NCI-H1092 (cell line): ENCODE data around the gene COL1A1.

Source experiments
- DNase-seq: peaks from one replicate; lab custom pipeline; 2025; lab: John Stamatoyannopoulos, UW

The COL1A1 gene

GRCh38 chr17:50153650-50154575 lies 47.5 kb downstream of the COL1A1 start:
- DNase-seq: no peak

- no peak for DNase-seq
Measured at GRCh38 chr17:50152736-50153135, 48.7 kb downstream of the COL1A1 start.

- peak; percentile 63 for DNase-seq
Measured at GRCh38 chr17:50151937-50152547, 49.4 kb downstream of the COL1A1 start.

GRCh38 chr17:50151041-50151936 lies 50.1 kb downstream of the COL1A1 start:
- DNase-seq: peak; percentile 78

- no peak for DNase-seq
Measured at GRCh38 chr17:50150354-50151040, 50.9 kb downstream of the COL1A1 start, which contains the start of gene PPP1R9B. PPP1R9B (minus strand) TSS chr17:50150677; CDS start chr17:50150513, 164 bp downstream.

- no peak for DNase-seq
Measured at GRCh38 chr17:50149417-50150353, 51.7 kb downstream of the COL1A1 start.

- DNase-seq: no peak
Measured at GRCh38 chr17:50149091-50149416, 52.4 kb downstream of the COL1A1 start.

- DNase-seq: no peak
Measured at GRCh38 chr17:50148226-50149090, 53.0 kb downstream of the COL1A1 start.

GRCh38 chr17:50147841-50148225 lies 53.6 kb downstream of the COL1A1 start:
- no peak for DNase-seq

GRCh38 chr17:50146927-50147665 lies 54.3 kb downstream of the COL1A1 start:
- no peak for DNase-seq

- DNase-seq: no peak
Measured at GRCh38 chr17:50146230-50146926, 55.1 kb downstream of the COL1A1 start.

- no peak for DNase-seq
Measured at GRCh38 chr17:50145532-50146229, 55.8 kb downstream of the COL1A1 start.

GRCh38 chr17:50144845-50145531 lies 56.4 kb downstream of the COL1A1 start:
- no peak for DNase-seq

- no peak for DNase-seq
Measured at GRCh38 chr17:50144355-50144754, 57.1 kb downstream of the COL1A1 start.

- DNase-seq: no peak
Measured at GRCh38 chr17:50143461-50144176, 57.8 kb downstream of the COL1A1 start.

- DNase-seq: no peak
Measured at GRCh38 chr17:50141745-50142110, 59.7 kb downstream of the COL1A1 start.
